ENCODE results near the gene RNASEH2A.

RNASEH2A gene

DNA sequence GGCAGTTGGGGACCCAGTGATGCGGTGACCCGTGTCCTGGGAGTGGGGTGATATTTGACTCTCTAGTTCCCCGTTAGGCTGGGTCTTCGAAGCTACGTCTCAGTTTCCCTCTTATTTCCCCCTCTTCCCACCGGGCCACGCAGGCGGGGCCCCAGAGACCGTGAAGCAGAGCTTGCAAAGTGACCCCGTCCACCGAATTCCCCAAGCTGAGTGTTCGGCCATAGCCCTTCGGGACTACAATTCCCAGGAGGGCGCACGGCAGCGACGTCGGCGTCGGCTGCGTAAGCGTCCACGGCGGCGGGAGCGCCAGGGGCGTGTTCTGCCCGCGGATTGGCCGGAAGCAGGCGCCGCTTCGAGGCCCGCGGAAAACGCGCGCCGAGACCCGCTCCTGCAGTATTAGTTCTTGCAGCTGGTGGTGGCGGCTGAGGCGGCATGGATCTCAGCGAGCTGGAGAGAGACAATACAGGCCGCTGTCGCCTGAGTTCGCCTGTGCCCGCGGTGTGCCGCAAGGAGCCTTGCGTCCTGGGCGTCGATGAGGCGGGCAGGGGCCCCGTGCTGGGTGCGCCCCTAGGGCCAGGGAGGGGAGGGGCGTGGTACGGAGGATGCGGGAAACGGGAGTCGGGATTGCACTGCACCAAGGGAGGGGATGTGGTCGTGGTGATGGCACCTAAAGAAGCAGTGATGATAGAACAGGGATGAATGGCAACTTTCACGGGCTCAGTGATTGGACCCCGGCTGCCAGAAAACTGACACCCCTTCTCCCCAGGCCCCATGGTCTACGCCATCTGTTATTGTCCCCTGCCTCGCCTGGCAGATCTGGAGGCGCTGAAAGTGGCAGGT, at the start of gene RNASEH2A:
RNASEH2A (plus strand) TSS at position 343 of the 840 bp plus-strand sequence; CDS start at position 433, 90 bp downstream.
- DNase-seq (ENCODE audit: low spot score): peak; percentile 92

- peak; percentile 72 for DNase-seq (ENCODE audit: low spot score)
Observed at GRCh38 chr19:12757544-12758274, 48.7 kb upstream of the RNASEH2A start.

DNA sequence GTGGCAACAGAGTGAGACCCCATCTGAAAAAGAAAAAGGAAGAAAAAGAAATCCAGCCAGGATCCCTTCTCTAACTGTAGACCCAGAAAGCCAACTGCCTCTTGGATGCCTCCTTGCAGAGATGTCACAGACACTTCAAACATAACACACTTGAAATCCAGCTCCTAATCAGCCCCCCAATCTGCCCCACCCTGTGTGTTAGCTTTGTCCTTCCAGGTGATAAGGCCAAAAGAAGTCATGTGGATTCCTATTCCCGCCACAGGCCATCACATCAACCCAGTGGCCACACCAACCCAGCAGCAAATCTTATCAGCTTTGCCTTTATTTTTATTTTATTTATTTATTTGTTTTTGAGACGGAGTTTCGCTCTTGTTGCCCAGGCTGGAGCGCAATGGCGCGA, 46.7 kb upstream of the RNASEH2A start:
- no peak for DNase-seq (ENCODE audit: low spot score)

GRCh38 chr19:12763100-12763499, 43.3 kb upstream of the RNASEH2A start:
- no peak for DNase-seq (ENCODE audit: low spot score)

DNA sequence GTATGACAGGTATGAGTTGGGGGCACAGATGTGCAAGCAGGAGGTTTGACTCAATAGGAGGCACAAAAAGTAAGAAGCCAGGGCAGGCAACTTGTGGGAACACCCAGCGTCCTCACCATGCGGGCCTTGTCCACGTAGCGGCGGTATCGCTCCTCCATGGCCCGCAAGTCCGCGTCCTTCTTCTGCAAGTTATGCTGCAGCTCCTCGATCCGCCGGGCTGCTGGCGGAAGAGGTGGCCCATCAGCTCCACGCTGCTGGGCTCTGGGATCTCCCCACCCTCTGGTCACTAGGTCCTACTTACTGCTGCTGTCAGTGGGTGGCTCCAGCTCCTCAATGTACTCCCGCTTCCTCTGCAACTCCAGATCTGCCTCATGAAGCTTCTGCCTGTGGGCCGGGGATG, 41.7 kb upstream of the RNASEH2A start:
- no peak for DNase-seq (ENCODE audit: low spot score)

DNA sequence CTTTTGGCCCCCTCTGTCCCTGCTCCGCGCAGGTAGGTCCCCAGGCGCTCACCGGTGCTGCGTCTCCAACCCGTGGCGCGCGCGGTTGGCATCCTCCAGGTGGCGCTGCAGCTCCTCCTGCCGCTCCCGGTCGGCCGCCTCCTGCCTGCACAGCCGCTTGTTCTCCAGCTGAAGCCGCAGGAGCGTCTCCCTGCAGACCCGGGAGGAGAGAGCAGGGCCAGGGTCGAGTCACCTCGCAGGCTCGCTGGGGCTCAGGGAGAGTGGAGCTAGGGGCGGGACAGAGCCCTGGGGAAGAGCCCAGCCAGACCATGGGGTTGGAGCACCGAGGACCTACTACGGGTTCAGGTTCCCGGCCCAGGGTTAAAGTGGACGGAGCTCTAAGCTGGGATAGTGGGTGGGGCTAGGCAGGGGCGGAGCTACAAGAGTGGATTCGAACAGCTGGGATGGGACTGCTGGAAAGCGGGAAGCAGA, 40.3 kb upstream of the RNASEH2A start:
- peak; percentile 69 for DNase-seq (ENCODE audit: low spot score)

DNA sequence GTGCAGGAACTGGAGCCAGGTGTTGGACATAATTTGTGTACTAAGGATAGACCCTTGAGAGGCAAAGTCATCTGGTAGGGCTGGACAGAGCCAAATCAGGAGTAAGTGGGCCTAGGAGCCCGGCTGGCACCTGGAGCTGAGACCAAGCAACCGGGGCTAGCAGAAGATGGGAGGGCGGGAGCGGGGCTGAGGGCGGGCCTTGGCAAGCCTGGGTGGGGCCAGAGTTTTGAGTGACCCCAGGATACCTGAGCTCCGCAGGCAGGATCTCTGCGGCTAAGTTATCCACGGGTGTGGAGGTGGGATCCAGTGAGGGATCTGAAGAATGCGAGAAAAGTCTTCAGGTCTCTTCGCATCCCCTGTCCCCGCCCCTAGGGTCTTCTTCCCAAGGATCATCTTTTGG, 39.2 kb upstream of the RNASEH2A start:
- no peak for DNase-seq (ENCODE audit: low spot score)

GRCh38 chr19:12767666-12768065, 38.7 kb upstream of the RNASEH2A start:
- no peak for DNase-seq (ENCODE audit: low spot score)

GRCh38 chr19:12769689-12770088, 36.7 kb upstream of the RNASEH2A start:
- peak; percentile 76 for DNase-seq (ENCODE audit: low spot score)

- DNase-seq (ENCODE audit: low spot score): no peak
Observed at GRCh38 chr19:12770922-12771321, 35.5 kb upstream of the RNASEH2A start.

- no peak for DNase-seq (ENCODE audit: low spot score)
Observed at GRCh38 chr19:12772323-12772722, 34.1 kb upstream of the RNASEH2A start.

GRCh38 chr19:12773571-12773970, 32.8 kb upstream of the RNASEH2A start:
- peak; percentile 68 for DNase-seq (ENCODE audit: low spot score)

DNA sequence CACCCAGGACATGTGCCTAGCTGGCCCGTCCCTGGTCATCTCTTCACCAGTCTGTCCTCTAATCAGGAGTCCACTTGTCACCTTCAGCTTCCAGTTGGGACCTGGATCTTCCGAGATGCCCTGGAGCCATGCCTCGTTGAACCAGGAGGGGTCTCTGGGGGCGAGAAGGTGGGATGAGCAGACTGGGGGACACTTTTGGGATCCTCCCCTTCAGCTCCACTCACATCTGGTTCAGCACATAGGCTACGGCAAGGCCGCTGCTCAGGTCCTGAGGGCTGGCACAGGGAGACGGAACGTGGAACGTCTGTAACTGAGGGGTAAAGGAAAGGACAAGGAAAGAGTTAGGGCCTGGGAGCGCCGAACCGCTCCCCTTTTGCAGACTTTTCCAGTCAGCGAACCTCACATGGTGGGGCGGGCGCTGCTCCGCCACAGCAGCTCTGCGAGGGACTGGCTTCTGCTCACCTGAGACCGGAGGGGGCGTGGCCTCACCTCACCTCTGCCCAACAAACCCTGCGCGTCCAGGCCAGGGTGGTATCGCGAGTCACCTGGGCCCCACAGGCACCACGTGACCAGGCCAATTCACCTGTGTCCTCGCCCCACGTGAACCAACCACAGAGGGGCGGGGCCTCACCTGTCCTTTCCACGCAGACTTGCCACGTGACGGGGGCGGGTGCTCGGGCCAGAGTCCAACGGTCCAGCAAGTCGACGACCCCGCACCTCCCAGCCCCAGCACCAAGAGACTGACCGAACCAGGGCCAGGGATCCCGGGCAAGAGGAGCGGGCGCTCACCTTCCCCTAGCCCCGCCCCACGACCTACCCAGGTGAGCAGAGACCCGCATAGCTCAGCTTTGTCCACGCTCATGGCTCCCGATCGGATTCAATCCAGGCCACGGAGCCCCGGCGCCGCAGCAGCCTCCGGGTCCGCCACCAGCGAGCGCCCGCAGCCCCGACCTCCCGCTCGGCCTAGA, 31.5 kb upstream of the RNASEH2A start, which contains the start of gene HOOK2:
HOOK2 (minus strand) TSS at position 965 of the 968 bp plus-strand sequence; CDS start at position 862, 103 bp downstream.
- no peak for DNase-seq (ENCODE audit: low spot score)

GRCh38 chr19:12777217-12778016, 29.0 kb upstream of the RNASEH2A start:
- DNase-seq (ENCODE audit: low spot score): peak; percentile 84

- DNase-seq (ENCODE audit: low spot score): peak; percentile 50
Observed at GRCh38 chr19:12778017-12778904, 28.1 kb upstream of the RNASEH2A start.

GRCh38 chr19:12778905-12779161, 27.6 kb upstream of the RNASEH2A start:
- no peak for DNase-seq (ENCODE audit: low spot score)

GRCh38 chr19:12779162-12779993, 27.0 kb upstream of the RNASEH2A start:
- no peak for DNase-seq (ENCODE audit: low spot score)

DNA sequence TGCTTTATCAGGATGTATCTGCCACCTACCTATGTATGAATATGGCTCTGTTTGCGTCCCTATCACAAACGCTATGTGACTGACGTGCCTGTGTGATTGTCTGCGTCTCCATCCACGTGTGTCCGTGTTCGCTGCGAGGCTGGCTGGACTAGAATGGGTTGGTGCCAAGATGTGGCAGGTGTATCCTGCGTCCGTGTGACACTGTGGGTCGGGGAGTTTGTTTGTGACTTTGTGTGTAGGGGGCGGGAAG, 24.3 kb upstream of the RNASEH2A start:
- DNase-seq (ENCODE audit: low spot score): peak; percentile 75

- DNase-seq (ENCODE audit: low spot score): no peak
Observed at GRCh38 chr19:12782424-12783290, 23.7 kb upstream of the RNASEH2A start.

Data from NAMALWA (cell line).